C4-2B (cell line): Measurements from ENCODE around the gene POLR2J.
A peak's percentile ranks its signal among the peaks of the same experiment; 100 is the strongest.

Source experiments
- H3K27ac ChIP-seq: fragments of 450-650 bp; 2 replicates; pipeline ENCODE4 v1.5.1; 2017
- ZFX ChIP-seq: fragments of 450-650 bp; IDR thresholded peaks from 2 replicates; pipeline ENCODE4 v1.6.1; 2017
- TF ChIP-seq, protein P1 (sequence below): fragments of 450-650 bp; conservative IDR thresholded peaks from 2 replicates; pipeline ENCODE4 v1.5.1; 2017; ENCODE audit warnings: mild to moderate bottlenecking

Gene POLR2J

DNA sequence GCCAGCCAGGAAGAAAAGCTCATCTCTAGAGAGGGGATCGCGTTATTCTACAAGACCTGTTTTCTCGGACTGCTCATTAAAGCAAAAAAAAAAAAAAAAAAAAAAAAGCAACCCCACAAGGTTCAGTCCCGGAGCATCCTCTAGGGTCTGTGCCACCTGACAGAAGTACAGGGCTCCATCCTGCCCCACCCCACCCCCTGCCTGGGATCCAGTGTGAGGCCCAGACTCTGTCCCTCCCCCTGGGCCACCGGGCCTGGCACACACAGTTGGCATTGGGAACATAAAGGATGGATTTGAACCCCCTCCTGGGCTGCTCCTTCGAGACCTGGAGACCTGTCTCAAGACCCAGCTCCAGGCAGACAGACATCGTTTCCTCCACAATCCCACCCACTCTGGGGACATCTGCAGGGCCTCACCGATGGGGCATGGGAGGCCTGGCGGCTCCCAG is 44.7 kb downstream of the POLR2J start:
- peak overlapping the region; percentile 56; the same call in 1 of the 2 replicates for H3K27ac ChIP-seq
- TF ChIP-seq, protein P1, sequence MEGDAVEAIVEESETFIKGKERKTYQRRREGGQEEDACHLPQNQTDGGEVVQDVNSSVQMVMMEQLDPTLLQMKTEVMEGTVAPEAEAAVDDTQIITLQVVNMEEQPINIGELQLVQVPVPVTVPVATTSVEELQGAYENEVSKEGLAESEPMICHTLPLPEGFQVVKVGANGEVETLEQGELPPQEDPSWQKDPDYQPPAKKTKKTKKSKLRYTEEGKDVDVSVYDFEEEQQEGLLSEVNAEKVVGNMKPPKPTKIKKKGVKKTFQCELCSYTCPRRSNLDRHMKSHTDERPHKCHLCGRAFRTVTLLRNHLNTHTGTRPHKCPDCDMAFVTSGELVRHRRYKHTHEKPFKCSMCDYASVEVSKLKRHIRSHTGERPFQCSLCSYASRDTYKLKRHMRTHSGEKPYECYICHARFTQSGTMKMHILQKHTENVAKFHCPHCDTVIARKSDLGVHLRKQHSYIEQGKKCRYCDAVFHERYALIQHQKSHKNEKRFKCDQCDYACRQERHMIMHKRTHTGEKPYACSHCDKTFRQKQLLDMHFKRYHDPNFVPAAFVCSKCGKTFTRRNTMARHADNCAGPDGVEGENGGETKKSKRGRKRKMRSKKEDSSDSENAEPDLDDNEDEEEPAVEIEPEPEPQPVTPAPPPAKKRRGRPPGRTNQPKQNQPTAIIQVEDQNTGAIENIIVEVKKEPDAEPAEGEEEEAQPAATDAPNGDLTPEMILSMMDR = no peak
- no peak for TF ChIP-seq ZFX

DNA sequence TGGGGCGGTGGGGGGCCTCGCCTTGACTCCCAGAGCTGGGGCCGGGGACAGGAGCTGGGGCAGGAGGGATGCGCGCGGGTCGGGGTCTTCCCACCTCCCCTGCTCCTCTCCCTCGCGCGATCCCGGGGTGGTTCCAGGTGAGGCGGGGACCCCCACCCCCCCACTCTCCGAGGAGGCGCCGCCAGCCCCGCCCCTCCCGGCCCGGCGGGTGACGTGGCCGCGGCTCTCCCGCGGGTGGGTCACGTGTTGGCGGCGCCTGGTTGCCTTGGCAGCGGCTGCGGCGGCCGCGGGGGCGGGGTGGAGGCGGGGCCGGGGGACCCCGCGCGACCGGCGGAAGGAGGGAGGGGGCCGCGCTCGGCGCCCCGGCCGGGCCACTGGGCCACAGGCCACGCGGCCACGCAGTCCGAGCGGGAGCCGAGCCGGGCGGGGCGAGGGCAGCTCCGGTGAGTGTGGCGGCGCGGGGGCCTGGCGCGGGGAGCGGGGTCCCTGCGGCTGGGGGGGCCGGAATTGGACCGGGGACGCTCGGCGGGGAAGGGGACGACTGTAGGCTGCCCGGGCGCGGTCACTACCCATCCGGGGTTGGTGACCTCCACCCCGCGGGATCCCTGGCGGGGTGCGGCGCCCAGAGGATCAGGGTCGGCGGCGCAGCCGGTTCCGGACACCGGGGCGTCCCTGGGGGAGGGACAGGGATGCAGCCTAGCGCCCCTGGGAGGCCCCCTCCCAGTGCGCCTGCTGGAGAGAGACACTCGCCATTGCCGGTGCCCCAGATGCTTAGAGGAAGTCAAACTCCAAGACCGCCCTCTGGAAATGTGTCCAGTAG is 45.3 kb downstream of the POLR2J start, which contains the start of gene ORAI2:
Gene ORAI2, plus strand, starts transcription at position 357 of the 820 bp plus-strand sequence. CDS start 5,382 bp downstream, outside the sequence.
- TF ChIP-seq, protein P1 = no peak
- TF ChIP-seq ZFX = no peak; the same call in 1 of the 2 replicates
- H3K27ac ChIP-seq = peak within 1 kb of the TSS; percentile 56

DNA sequence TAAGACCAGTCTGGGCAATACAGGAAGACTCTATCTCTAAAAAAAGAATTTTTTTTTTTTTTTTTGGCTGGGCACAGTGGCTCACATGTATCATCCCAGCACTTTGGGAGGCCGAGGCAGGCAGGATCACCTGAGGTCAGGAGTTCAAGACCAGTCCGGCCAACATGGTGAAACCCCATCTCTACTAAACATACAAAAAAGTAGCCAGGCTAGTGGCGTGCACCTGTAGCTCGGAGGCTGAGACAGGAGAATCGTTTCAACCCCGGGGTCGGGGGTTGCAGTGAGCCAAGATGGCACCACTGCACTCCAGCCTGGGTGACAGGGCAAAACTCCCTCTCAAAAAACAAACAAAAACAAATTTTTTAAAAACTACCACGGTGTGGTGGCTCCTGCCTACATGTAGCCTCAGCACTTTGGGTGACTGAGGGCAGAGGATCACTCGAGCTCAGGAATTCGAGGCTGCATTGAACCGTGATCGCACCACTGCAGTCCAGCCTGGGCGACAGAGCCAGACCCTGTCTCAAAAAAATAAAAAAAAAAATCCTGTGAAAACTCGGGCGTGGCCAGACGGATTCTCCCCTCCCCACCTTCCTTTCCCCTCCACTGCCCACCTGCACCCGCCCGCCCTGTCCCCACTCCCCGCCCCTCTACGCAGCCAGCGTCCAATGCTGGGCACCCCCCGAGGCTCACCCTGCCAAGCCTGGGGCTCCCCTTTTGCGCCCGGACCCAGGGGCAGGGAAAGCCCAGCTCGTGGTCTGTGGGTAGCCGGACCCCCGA is 46.1 kb downstream of the POLR2J start:
- H3K27ac ChIP-seq = peak overlapping the region; percentile 56
- TF ChIP-seq, protein P1 = no peak
- no peak for TF ChIP-seq ZFX

DNA sequence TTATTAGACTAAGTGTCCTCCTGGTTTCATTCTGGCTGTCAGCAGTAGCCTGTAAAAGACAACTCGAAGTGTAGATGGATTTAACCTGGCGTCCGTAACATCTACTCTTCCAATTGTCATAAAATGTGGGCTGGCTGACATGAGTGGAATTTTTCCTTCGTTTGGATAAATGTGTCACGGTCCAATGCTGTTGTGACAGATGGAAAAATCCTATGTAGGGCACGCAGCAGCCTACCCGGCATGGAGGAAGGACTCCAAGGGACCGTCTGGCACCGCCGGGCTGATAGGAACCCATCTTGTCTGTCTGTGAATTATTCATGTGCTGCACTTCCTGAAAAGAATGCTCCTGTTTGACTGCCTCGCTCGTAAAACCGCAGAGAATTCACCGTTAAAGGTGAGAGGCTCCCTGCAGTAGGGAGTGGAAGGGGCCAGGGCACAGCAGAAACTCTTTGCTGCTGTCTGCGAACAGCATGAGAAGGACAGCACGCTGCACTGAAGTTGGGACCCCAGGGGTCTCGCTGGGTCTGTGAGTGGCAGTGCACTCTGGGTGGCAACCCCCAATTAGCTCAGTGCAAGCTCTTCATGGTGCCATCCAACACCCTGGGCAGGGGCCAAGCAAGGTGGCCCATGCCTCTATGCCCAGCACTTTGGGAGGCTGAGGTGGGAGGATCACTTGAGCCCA is 47.0 kb downstream of the POLR2J start:
- H3K27ac ChIP-seq = peak overlapping the region; percentile 56
- TF ChIP-seq, protein P1 = no peak
- no peak for TF ChIP-seq ZFX

DNA sequence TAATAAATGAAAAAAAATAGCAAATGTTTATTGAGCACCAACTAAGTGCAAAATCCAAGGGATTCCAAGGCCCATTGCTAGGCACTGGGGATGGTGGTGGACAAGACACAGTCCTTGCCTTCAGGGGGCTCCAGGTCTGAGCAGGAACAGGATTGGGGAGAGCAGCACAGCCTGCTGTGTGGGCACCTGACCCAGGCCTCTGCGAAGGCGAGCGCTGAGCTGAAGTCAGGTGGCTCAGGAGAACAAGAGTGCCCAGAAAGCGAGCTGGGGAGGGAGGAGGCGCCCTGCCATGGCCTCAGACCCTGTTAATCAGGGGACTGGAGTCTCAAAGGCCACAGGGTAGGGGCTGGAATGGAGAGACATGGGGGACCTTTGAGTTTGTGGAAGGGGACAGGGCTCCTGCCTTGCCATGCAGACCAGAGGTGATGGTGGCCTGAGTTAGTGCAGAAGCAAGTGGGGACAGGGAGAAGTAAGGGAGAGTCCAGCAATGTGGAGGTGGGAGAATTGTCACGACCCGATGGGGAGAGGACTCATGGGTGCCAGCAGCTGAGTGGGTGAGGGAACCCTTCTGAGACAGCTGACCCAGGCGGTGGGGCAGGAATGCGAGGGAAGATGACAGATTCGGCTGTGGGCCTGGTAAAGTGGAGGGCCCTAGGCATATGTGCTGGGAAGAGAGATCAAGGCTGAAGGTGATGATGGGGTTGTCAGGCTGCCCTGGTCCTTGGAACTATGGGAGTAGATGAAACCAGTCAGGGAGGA is 49.4 kb downstream of the POLR2J start:
- TF ChIP-seq, protein P1 = no peak
- TF ChIP-seq ZFX = no peak
- no peak overlapping the region for H3K27ac ChIP-seq

DNA sequence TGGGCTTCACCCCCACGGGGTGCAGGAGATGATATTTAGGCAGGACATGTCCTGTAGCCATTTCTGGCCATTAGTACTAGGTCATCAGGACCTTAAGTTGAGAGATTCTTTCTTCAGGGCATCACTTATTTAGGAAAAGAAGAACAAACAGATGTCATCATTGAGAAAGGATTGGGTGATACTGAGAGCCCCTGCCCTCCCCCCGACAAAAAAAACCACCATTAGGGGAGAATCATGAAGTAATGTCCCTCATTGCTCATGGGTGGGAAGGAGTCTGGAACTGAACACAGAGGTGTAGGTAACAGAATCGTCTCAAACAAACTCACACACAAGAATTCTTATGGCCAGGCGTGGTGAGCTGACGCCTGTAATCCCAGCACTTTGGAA is 51.7 kb downstream of the POLR2J start:
- TF ChIP-seq ZFX = no peak
- TF ChIP-seq, protein P1 = no peak
- H3K27ac ChIP-seq = no peak overlapping the region
